ENCODE results near the gene CCL5. TPM values are rescaled to one million over a fixed set of nuclear protein-coding genes. Genes with fewer than 3 reads are reported as not detected.

Gene CCL5
- total RNA-seq, 1 donor from 2014 or later = 0.60 TPM

GRCh38 chr17:35841505-35841904 is 38.7 kb downstream of the CCL5 start:
- intact Hi-C loops (cut with micrococcal nuclease) = no loop called here
- Histone ChIP-seq H3K4me1 (peaks cover under 1% of the 10 kb centered on the region), H3K27me3 (ENCODE audit: low read depth) (no peaks in the 10 kb centered on the region), H3K27ac (replicated peaks) (no peak overlapping the region), H3K9me3 (replicated peaks) (no peaks in the 10 kb centered on the region), H3K4me3 (no peak overlapping the region), H3K36me3 (peaks cover 100% of the 10 kb centered on the region)
- no peak for TF ChIP-seq CTCF (IDR thresholded peaks at IDR 0.05; ENCODE audit: borderline replicate concordance)
- no peak for DNase-seq

- Histone ChIP-seq H3K4me1 (no peaks in the 10 kb centered on the region), H3K9me3 (replicated peaks) (no peaks in the 10 kb centered on the region), H3K36me3 (peaks cover 100% of the 10 kb centered on the region), H3K27ac (replicated peaks) (no peak overlapping the region), H3K27me3 (ENCODE audit: low read depth) (no peaks in the 10 kb centered on the region), H3K4me3 (no peak overlapping the region)
- no peak for DNase-seq
- intact Hi-C loops (cut with micrococcal nuclease) = no loop called here
- TF ChIP-seq CTCF (IDR thresholded peaks at IDR 0.05; ENCODE audit: borderline replicate concordance) = no peak
These were observed 39.1 kb downstream of the CCL5 start for GRCh38 chr17:35841101-35841500.

GRCh38 chr17:35825206-35825605 is 55.0 kb downstream of the CCL5 start:
- peaks cover 16% of the 10 kb centered on the region for H3K4me1 ChIP-seq
- no peaks in the 10 kb centered on the region for H3K27me3 ChIP-seq (ENCODE audit: low read depth)
- intact Hi-C loops (cut with micrococcal nuclease) = no loop called here
- H3K36me3 ChIP-seq = peaks cover 79% of the 10 kb centered on the region
- no peak overlapping the region for H3K4me3 ChIP-seq
- DNase-seq = no peak
- H3K9me3 ChIP-seq (replicated peaks) = no peaks in the 10 kb centered on the region
- H3K27ac ChIP-seq (replicated peaks) = no peak overlapping the region
- no peak for TF ChIP-seq CTCF (IDR thresholded peaks at IDR 0.05; ENCODE audit: borderline replicate concordance)

Other genes with a start within 250 kb of the CCL5 start
- gene RASL10B, start 148.7 kb downstream of the CCL5 start, total RNA-seq = 18.4 TPM
- gene GAS2L2, start 127.1 kb downstream of the CCL5 start, total RNA-seq = 0.08 TPM
- not detected for gene C17orf50, start 119.5 kb downstream of the CCL5 start, total RNA-seq
- 3.0 TPM for gene MMP28, start 84.7 kb downstream of the CCL5 start, total RNA-seq
- gene TAF15, start 70.9 kb downstream of the CCL5 start, total RNA-seq = 113 TPM
- not detected for gene HEATR9, start 11.5 kb downstream of the CCL5 start, total RNA-seq
- gene RDM1, start 50.4 kb upstream of the CCL5 start, total RNA-seq = not detected
- gene LYZL6, start 63.4 kb upstream of the CCL5 start, total RNA-seq = not detected
- gene CCL16, start 101.1 kb upstream of the CCL5 start, total RNA-seq = not detected
- gene CCL14, start 106.4 kb upstream of the CCL5 start, total RNA-seq = 8.8 TPM
- gene CCL15, start 121.2 kb upstream of the CCL5 start, total RNA-seq = not detected
- gene CCL23, start 137.6 kb upstream of the CCL5 start, total RNA-seq = not detected
- gene CCL18, start 183.9 kb upstream of the CCL5 start, total RNA-seq = 1.1 TPM
- not detected for gene CCL3, start 209.8 kb upstream of the CCL5 start, total RNA-seq
- 0.91 TPM for gene CCL4, start 223.5 kb upstream of the CCL5 start, total RNA-seq

All from left ventricle myocardium inferior (tissue), 1 donor.